ENCODE results near the gene MLLT10. TPM values are rescaled to one million over a fixed set of nuclear protein-coding genes. Genes with fewer than 3 reads are reported as not detected.

Gene MLLT10
- total and polyA plus RNA-seq, 2 donors (not counting 3 experiments of a cell fraction or from before 2014, with no cell fraction given), result 35.4 to 54.0 TPM

- H3K4me3 ChIP-seq (replicated peaks in 1 of 3; ENCODE audit: insufficient read depth in 1 of 3, low read depth in 1 of 3, low read length in 3 of 3), result no peak overlapping the region
- CTCF ChIA-PET, result no interaction called here
- peaks cover 10% of the 10 kb centered on the region for H4K20me1 ChIP-seq (replicated peaks; ENCODE audit: control insufficient read depth, extremely low read depth, insufficient read depth, low read length)
- H3K36me3 ChIP-seq (ENCODE audit: control insufficient read depth in 2 of 2, extremely low read depth in 1 of 2, insufficient read depth in 2 of 2, low read length in 2 of 2), result peaks cover 0 to 5% of the 10 kb centered on the region in 2 experiments
- no peak overlapping the region for H2AFZ ChIP-seq (ENCODE audit: low read depth, low read length)
- no peak for DNase-seq (ENCODE audit: low read depth, low spot score)
- no TSS peak for BruUV-seq (replicated peaks)
- H3K9me3 ChIP-seq (replicated peaks; ENCODE audit: control insufficient read depth, insufficient read depth, low read length), result no peaks in the 10 kb centered on the region
- no peak overlapping the region for H3K27ac ChIP-seq (ENCODE audit: insufficient read depth, low read depth, low read length)
- no peaks in the 10 kb centered on the region for H3K27me3 ChIP-seq (ENCODE audit: control insufficient read depth in 2 of 2, insufficient read depth in 2 of 2, low read length in 2 of 2)
- H3K79me2 ChIP-seq (ENCODE audit: control insufficient read depth, insufficient read depth, low read length), result peaks cover 35% of the 10 kb centered on the region
- H3K9ac ChIP-seq (replicated peaks; ENCODE audit: extremely low read depth, insufficient read depth, low read length), result no peak overlapping the region
- dilution Hi-C loops (cut with MboI; ENCODE audit: extremely low pct_ligation_motif_present, low sequenced_read_pairs) (no loop called here), intact Hi-C loops (cut with micrococcal nuclease) (no loop called here)
- H3K9me1 ChIP-seq (replicated peaks; ENCODE audit: control insufficient read depth, extremely low read depth, insufficient read depth, low read length), result no peaks in the 10 kb centered on the region
- POLR2A ChIA-PET, result interaction anchor here (0.7 kb wide), 1 partner anchor 8 kb away, joined by 3 read pairs; no protein-coding TSS in a partner anchor
- no peak for FAIRE-seq
- no peaks in the 10 kb centered on the region for H3K4me1 ChIP-seq (ENCODE audit: control insufficient read depth, extremely low read depth, insufficient read depth, low read length)
- no peak overlapping the region for H3K4me2 ChIP-seq (ENCODE audit: insufficient read depth, low read length)
- TF ChIP-seq FOS (IDR thresholded peaks at IDR 0.05; ENCODE audit: borderline replicate concordance, insufficient read depth, low read length) (no peak), GATA2 (IDR thresholded peaks at IDR 0.05; ENCODE audit: insufficient read depth, insufficient read length, low read depth, low read length) (no peak), MYC (IDR thresholded peaks at IDR 0.05; ENCODE audit: low read depth, low read length) (no peak), MAX (IDR thresholded peaks at IDR 0.05; ENCODE audit: insufficient read depth, insufficient read length) (no peak), POLR2A (IDR thresholded peaks at IDR 0.05; ENCODE audit: low read depth, low read length) (no peak), POLR2AphosphoS5 (IDR thresholded peaks at IDR 0.05; ENCODE audit: insufficient read depth, low read depth, low read length) (no peak), EZH2 (IDR thresholded peaks at IDR 0.05; ENCODE audit: borderline replicate concordance, low read depth, low read length, severe bottlenecking) (no peak), JUN (IDR thresholded peaks at IDR 0.05; ENCODE audit: borderline replicate concordance, insufficient read depth, insufficient read length, low read depth) (no peak)
- TF ChIP-seq, protein P1, sequence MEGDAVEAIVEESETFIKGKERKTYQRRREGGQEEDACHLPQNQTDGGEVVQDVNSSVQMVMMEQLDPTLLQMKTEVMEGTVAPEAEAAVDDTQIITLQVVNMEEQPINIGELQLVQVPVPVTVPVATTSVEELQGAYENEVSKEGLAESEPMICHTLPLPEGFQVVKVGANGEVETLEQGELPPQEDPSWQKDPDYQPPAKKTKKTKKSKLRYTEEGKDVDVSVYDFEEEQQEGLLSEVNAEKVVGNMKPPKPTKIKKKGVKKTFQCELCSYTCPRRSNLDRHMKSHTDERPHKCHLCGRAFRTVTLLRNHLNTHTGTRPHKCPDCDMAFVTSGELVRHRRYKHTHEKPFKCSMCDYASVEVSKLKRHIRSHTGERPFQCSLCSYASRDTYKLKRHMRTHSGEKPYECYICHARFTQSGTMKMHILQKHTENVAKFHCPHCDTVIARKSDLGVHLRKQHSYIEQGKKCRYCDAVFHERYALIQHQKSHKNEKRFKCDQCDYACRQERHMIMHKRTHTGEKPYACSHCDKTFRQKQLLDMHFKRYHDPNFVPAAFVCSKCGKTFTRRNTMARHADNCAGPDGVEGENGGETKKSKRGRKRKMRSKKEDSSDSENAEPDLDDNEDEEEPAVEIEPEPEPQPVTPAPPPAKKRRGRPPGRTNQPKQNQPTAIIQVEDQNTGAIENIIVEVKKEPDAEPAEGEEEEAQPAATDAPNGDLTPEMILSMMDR (IDR thresholded peaks at IDR 0.05; ENCODE audit: extremely low read depth in 1 of 2, insufficient read depth in 1 of 2, low read depth in 1 of 2, low read length in 2 of 2), result no peak
Measured at GRCh38 chr10:21670391-21670790, 136.4 kb downstream of the MLLT10 start.

Data from endothelial cell of umbilical vein (primary cell).